Left kidney (tissue), 2 donors: ENCODE measurements around the gene EGFR. TPM values are rescaled to one million over a fixed set of nuclear protein-coding genes. Genes with fewer than 3 reads are reported as not detected.
"Not testable (repeated sequence)": the region's sequence is repeated elsewhere in the genome, so short reads cannot be mapped to it uniquely, and the experiment has no call there.

Experiments used
- DNase-seq: peaks from one replicate; pipeline ENCODE4 v3.0.0-alpha.2; 2013
- polyA plus RNA-seq: library from polyadenylated mRNA; unstranded; fragments of 120-200 nt; gene quantifications from one replicate; pipeline ENCODE4 v1.2.1, GENCODE V29; 2013; ENCODE audit not compliant: insufficient read length

The EGFR gene
- polyA plus RNA-seq, 1 donor, result 34.9 TPM

GRCh38 chr7:55033236-55033846 lies 14.5 kb downstream of the EGFR start:
- no peak for DNase-seq

- DNase-seq, result no peak
These were observed 16.0 kb downstream of the EGFR start for GRCh38 chr7:55034776-55035175.

DNA sequence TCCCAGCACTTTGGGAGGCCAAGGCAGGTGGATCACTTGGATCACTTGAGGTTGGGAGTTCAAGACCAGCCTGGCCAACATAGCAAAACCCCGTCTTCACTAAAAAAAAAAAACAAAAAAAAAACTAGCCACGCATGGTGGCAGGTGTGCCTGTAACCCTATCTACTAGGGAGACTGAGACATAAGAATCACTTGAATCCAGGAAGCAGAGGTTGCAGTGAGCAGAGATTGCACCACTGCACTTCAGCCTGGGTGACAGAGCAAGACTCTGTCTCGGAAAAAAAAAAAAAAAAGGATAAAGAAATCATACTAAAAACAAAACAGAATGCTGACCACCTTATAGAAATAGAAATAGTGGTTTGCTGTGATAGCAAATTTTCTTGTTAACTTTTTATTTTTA lies 16.6 kb downstream of the EGFR start:
- DNase-seq, result not testable (repeated sequence)

- DNase-seq, result no peak
These were observed 18.3 kb downstream of the EGFR start for GRCh38 chr7:55036950-55037736.

DNA sequence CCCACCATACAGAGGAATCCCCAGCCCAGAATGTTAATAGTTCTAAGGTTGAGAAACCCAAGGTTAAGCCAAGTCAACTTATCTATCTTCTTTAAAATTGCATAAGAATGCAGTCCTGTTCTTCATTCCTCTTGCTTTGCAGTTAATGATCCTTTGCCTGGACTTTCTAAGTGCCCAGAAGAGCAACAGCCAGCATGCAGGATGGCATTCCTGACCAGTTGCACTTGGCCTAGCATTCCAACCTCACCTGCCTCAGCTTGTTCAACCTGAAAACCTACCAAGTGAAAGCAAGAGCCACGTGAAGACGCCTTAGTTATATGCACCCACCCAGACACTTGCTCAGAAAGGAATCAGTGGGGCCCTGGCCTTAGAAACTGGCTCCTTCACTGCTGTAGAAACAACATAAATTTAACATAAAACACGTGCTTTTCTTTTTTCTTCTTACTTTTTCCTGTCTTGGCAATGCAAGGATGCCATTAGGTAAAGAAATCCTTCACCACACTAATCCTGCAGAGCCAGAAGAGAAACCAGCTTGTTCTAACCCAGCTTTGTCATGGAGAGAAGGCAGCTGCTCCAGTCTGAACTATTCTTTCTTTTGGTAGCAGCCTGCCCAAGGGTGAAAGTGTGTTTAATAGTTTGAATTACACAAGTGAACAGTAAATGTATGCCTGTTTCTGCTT lies 25.0 kb downstream of the EGFR start:
- DNase-seq, result no peak

GRCh38 chr7:55044371-55044717 lies 25.5 kb downstream of the EGFR start:
- DNase-seq, result no peak

- no peak for DNase-seq
These were observed 26.0 kb downstream of the EGFR start for GRCh38 chr7:55044791-55045190.

DNA sequence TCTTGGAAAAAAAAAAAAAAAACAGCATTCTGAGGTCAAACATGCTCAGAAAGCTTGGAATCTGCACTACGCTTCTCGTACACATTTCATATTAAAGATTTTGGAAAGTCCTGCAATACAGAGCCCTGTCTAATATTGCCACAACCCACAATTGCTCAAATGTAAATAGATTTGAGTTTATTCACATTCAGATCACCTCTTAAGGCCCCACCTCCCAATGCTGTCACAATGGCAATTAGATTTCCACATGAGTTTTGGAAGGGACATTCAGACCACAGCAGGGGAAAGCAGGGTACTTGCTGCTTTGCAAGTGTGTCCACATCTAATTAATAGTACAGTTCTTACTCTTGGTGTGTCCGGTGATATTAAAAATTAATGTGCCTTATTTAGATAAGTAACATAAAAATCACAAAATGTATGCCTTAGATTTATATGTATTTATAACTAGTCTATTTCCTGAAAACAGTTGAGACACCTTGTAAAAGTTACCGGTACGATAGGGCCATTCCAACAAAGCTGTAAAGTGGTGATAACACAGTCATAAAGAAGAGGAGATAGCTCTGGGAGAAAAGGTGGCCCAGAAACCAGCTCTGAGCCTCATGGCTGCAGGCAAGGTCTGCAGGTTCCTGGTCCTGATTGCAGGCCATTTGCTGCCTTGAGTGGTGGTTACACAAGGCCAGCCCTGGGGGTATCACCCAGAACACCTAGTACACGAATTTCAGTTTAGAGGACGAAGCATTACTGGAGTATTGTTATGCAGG lies 27.9 kb downstream of the EGFR start:
- no peak for DNase-seq

- DNase-seq, result no peak
These were observed 29.5 kb downstream of the EGFR start for GRCh38 chr7:55048221-55048859.

- DNase-seq, result no peak
These were observed 31.5 kb downstream of the EGFR start for GRCh38 chr7:55050281-55050680.

GRCh38 chr7:55052081-55052480 lies 33.3 kb downstream of the EGFR start:
- no peak for DNase-seq

DNA sequence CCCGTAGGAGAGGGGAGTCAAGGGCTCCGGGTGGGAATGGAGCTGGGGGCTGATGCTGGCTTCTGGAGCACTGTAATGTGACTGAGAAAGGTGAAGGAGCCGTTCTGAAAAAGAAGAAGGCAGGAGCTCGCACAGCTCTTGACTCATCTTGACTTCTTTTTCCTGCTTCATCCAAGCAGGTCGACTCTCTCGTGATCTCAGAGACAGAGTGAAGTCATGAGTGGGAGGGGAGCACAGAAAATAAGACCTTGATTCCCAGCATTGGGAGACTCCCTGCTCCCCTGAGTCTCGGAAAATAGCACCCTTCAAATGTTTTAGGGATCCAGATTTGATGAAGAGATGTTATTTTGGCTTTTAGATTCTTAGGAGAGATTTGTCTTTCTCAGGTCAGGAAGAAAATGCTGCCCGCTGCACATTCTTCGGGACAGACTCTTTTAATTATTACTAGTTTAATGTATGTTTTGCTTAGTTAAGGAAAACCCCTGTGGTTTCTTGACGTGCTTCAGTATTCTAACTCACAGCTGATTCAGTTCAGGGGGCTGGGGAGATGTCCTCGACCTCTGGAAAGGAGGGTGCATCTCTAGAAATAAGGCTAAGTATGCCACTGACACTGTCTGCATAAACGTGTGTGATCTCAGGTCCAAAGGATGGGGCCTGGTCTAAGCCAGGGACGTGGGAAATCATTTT lies 34.1 kb downstream of the EGFR start:
- DNase-seq, result no peak

GRCh38 chr7:55053651-55054571 lies 35.1 kb downstream of the EGFR start:
- DNase-seq, result no peak

- DNase-seq, result no peak
These were observed 35.9 kb downstream of the EGFR start for GRCh38 chr7:55054758-55055157.

DNA sequence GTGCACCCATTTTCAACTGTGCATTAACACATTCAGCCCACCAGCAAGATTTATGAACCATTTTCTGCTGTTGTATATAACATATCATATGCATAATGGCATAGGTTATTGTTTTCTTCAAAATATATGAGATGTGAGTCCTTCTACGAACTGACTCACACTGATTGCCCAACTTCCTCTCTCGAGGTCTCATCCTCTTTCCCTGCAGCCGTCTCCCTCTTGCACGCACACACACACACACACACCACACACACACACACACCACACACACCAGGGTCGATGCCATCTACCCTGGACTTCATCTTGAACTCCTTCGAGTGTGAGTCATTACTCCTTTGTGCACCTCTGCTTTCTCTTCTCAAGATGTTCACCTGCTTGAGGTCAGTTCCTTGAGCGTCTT lies 36.7 kb downstream of the EGFR start:
- DNase-seq, result no peak

- DNase-seq, result no peak
These were observed 37.3 kb downstream of the EGFR start for GRCh38 chr7:55056068-55056467.

DNA sequence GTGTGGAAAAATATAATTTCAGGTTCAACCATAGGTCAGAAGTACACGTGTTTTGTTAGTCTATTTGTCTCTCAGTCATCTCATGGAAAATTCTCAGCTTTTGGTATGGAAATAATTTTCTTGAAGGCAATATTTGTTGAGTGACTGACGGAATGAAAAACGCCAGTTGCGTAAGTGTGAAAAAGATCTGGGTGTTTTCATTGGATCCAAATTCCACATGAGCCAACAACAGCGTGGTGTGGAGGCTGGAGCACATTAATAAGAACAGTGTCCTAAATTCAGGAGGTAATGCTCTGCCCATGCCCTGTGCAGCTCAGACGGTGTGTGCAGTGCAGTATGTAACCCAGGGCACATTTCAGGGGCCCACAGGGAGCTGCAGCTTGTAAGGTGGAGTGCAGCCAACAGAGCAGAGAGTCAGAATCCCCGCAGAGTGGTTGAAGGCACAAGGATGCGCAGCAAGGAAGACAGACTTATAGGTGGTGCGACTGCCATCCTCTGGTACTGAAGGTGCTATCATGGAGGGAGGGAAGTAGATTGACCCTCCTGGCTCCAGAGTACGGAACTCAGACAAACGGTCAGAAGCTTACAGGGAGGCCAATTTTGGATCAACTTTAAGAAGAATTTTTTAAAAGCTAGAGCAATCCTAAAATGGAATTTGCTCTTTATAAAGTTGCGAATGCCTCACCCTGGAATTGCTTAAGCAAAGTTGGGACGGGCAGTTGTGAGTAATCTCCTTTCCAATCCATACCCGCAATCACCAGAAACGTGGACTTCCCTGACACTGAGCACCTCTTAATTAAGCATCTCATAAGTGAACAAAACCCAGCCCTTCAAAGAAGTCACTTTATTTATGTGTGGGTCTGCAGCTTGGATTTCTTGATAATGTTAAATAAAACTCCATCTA lies 38.0 kb downstream of the EGFR start:
- no peak for DNase-seq

DNA sequence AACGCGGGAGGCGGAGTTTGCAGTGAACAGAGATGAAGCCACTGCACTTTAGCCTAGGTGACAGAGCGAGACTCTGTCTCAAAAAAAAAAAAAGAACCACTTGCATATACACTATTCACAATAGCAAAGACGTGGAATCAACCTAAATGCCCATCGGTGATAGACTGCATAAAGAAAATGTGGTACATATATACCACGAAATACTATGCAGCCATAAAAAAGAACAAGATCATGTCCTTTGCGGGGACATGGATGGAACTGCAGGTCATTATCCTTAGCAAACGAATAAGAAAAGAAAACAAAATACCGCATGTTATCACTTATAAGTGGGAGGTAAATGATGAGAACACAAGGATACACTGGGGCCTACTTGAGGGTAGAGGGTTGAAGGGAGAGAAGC lies 39.5 kb downstream of the EGFR start:
- DNase-seq, result no peak

DNA sequence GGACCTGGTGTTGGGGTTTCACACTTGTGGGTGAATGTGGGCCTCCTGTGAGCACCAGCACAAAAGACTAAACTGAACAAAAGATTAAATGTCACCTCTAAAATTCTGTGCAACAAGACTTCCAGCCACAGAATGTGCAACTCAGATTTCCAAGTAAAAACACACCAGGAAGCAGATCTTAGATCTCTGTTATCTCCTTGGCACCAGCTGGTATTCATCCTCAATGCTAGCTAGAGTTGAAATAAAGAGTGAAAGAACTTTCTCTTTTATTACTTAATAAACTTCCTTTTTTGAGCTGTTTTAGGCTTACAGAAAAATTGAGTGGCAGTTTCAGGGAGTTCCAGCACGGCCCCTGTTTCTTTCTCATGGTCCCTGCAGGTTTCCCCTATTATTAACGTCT lies 40.2 kb downstream of the EGFR start:
- DNase-seq, result no peak
